ENCODE measurements around the gene ARMC5.

DNA sequence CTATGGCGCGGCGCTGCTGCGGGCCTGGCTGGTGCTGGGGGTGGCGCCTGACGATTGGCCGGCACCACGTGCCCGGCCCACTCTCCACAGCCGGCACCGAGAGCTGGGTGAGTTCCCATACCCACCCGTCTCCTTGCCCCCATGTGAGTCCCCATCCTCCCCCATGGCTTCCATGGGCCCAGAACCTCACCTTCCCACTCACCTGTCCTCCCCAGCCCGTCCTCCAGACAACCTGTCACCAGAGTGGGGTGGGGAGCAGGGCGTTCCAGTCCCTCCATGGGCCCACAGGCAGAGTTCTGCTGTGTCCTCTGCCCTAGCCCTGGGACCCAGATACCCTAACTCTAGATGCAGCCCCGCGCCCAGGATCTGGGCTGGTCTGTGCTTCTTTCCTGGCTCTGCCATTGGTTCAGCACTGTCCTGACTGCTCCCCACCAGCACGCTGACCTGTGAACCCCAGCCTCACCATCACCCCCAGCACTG, 5.5 kb downstream of the ARMC5 start:
- no peak for TF ChIP-seq GATA2 (IDR thresholded peaks at IDR 0.05; ENCODE audit: low read depth, low read length)
- TF ChIP-seq GATA3 (IDR thresholded peaks at IDR 0.05; ENCODE audit: low read depth, low read length), result no peak
